Glomerular visceral epithelial cell (primary cell): Measurements from ENCODE around the gene TNIP1.

Experiments used
- DNase-seq: peaks from one replicate; pipeline ENCODE4 v3.0.0-alpha.2; 2016; ENCODE audit errors: extremely low spot score

TNIP1 gene

DNA sequence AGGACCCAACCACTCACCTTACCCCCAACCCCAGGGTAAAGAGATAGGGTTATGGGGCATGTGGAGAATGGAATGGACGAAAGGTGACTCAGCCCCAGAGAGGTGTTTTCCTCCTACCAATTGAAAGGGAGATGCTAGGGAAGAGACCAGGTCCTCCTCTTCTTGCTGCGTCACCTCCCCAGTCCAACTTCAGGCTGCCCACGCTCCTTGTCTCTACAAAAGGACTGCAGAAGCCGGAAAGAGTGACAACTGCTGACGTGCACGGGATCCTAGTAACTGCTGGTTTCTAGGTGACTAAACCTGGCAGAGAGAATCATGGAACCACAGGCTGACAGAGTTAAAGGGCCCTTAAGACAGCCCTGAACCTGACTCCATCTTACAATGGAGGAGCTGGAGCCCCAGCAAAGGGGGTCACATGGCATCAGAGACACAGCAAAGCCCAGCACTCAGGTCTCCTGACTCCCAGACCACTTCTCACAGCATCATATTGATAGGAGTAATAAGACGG lies 58.3 kb downstream of the TNIP1 start:
- DNase-seq, result no peak

DNA sequence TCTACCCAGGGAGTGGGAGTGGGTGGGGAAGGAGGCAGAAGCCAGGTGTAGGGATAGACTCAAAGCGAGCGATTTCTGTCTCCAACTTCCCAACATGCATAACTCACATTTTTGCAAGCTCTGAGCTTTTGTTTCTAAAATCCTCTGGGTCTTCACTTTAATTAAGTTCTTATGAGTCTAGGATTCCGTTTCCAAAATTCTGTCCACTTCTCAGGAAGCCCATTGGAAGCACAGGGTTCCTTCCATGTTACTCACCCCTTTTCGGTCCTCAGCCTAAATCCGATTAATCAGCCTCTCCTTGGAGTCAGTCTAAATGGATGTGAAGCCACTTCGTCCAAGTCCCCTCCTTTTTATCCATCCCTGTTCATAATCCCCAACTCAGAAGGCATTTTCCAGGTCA lies 59.1 kb downstream of the TNIP1 start:
- DNase-seq, result no peak

DNA sequence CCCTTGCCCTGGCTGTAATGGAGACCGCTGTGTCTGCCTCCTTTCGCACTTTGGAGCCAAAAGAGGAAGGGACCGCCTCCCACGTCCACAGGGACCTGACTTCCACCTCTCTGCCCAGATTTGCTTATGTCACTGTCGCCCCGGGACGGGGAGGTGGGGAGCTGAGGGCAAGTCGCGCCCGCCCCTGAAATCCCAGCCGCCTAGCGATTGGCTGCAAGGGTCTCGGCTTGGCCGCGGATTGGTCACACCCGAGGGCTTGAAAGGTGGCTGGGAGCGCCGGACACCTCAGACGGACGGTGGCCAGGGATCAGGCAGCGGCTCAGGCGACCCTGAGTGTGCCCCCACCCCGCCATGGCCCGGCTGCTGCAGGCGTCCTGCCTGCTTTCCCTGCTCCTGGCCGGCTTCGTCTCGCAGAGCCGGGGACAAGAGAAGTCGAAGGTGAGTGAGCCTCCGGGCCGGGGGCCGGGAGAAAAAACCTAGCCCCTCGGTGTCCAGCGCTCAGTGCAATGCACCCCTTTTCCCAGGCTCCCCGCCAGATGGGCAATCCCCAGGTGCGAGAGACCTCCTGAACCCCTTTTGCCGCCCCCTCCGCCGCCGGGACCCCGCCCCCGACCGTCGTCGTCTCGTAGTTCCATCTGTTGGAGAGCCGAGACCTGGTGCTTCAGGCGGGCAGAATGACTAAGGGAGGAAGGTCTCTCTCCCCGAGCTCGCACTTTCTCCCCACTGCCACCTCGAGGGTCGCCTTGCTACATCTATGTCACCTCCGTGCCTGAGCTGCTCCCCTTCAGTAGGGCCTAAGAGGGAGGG lies 60.3 kb downstream of the TNIP1 start, which contains the start of gene GPX3:
Gene GPX3, plus strand, starts transcription at position 288 of the 807 bp plus-strand sequence. Its CDS starts 64 bp downstream, at position 352.
- DNase-seq, result no peak

DNA sequence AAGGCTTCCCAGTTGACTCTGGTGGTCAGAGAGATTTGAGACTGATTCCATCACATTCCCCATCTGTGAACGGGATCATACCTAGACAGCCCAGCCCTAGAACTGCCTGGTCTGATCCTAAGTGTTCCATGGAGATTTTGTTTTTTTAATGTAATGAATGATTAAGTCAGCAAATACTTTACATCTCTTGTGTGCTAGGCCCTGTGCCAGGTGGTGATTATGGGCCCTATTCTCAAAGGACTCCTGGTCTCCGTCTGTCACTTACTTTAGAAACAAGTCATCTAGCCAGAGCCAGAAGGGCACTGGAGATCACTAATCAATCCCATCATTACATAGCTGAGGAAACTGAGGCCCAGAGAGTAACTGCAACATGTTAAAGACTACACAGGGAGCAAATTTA lies 61.5 kb downstream of the TNIP1 start:
- DNase-seq, result no peak

DNA sequence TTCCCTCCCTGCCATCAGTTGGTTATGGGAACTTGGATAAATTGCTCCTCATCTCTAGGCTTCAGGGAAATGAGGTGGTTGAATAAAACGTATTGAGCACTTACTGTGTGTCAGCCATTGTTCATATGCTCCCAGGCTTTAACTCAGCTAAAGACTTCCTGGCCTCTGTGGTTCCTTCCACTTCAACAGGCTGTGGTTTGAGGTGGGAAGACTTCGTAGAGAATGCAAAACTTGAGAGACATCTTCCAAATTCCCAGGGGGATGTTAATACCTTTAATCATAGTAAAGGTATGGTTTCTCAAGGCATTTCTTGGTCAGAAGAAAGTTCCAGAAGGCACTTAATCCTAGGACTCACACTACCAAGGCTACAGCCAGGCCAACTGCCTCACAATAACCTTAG lies 62.0 kb downstream of the TNIP1 start:
- DNase-seq, result peak; percentile 46

DNA sequence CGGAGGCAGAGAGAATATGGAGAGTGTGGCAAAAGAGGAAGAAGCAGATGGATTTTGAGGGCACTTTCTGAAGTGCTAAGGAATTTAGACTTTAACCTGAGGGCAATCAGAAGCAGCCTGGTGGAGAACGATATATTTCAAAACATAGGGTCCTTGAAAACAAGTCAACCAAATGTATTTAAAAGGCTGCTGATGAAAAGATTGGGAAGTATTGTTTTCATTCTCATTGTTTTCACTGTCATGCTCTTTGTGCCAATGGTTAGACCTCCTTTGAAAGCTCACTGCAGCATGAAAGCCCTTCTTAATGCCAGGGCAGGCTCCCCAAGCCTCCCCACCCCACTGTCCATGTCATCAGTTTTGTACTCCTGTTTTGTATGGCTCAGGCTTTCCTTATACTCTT lies 62.9 kb downstream of the TNIP1 start:
- no peak for DNase-seq

DNA sequence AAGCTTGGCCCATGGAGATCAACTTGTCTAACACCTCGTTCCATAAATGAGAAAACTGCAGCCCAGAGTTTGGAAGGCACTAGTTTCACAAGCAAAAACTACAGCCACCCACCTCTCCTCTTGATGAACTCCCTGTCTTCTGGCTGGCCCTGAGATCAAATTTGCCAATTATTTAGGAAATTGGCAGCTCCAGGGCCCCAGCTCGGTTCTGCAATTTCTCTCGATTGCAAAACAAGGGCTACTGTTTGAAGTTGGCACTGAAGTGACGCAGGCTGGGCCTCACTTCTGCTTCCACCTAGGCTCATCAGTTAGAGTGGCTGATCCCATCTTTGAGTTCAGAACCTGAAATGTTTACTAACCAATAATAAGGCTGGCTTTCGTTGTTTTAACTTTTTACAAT lies 64.1 kb downstream of the TNIP1 start:
- no peak for DNase-seq

DNA sequence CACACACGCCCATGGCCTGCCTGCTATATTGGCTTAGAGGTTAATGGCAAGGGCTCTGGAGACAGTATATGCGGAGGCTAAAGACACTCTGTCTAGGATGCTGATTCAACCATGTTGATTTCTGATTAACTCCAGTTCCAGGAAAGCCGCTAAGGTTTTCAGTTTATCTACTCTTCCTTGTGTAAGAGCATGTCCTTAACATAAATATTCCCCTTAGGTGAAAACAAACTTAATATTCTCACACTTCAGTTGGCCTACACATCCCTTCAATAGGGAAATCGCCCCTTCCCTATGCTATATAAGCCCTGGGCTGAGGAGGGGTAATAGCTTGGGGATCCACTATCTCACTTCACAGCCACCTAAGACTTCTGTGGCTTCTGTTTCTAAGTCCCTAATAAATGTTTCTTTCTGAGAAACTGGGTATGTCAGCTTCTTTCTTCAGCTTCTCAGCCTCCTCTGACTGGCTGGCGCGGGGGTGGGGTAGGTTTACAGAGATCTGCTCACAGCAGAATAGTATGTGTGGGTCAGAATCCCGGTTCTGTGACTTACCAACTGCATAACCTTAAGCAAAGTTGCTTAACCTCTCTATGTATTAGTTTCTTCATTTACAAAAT lies 64.8 kb downstream of the TNIP1 start:
- no peak for DNase-seq

DNA sequence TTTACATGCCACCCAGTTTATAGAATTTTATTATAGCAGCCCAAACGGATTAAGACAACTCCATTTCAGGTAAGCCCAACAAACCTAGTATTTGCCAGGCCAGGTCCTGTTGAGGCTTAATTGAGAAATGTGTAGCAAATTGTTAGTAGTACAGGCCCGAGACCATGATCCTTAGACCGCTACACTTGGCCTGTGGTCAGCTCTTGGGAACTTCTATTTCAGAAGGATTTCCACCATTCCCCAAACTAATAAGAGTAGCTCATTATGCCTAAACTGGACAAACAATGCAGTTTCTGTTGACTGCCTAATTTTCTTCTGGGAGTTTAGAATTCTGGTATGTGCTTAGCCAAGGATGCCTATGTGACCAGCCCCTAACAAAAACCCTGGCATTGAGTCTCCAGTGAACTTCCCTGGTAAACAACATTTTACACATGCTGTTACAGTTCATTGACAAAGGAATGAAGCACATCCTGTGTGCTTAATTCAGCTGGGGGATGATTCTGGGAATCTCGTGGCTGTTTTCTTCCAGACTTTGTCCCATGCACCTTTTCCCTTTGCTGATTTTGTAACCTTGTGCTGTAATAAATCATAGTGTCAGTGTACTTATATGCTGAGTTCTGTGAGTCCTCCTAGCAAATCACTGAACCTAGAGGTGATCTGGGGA lies 66.0 kb downstream of the TNIP1 start:
- DNase-seq, result peak; percentile 58

DNA sequence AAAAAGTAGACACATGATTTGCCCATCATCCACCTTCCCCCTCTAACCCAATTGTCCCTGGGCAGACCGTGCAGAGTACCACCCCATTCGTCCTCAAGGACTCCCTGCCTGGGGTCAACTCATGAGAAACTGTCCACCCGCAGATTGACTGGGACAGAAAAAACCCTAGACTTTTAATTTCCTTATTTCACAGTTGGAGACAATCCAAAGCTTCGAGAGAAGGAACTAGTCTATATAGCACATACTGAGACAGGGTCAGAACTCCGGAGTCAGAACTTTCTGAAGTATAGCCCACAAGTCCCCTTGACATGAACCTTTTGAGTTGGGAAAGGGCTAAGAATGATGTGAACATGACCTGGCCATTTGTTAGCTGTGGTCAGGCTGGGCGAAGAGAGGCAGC lies 68.0 kb downstream of the TNIP1 start:
- no peak for DNase-seq

DNA sequence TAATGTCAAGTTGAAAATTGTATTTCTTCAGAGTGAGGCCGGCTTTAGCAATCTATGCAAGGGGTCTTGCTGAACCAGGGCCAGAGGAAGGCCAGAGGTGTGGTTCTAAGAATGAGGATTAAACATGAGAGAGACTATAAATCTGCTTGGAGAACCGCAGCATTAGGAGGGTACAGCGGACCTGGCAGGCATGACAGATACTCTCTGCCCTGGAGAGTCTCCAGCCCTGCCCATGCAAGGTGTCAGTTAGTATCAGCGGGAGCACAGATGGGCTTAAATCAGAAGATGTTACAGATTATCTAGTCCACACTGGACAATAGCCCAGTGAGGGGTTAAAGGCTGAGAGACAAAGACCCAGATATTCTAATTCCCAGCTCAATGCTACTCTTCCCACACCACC lies 71.9 kb downstream of the TNIP1 start:
- DNase-seq, result no peak

DNA sequence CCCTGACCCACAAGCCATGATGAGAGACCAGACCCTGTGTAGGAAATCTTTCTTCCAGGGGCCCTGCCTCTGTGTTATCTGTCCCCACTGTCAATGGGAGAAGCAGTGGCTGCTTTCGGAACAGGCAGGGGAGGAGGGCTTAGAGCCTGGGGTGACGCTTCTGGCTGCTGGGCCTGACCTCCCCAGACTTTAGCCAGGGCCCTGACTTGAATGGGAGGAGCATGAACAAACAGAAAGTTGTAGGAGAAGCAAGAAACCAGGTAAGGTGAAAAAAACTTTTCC lies 72.7 kb downstream of the TNIP1 start:
- DNase-seq, result no peak

DNA sequence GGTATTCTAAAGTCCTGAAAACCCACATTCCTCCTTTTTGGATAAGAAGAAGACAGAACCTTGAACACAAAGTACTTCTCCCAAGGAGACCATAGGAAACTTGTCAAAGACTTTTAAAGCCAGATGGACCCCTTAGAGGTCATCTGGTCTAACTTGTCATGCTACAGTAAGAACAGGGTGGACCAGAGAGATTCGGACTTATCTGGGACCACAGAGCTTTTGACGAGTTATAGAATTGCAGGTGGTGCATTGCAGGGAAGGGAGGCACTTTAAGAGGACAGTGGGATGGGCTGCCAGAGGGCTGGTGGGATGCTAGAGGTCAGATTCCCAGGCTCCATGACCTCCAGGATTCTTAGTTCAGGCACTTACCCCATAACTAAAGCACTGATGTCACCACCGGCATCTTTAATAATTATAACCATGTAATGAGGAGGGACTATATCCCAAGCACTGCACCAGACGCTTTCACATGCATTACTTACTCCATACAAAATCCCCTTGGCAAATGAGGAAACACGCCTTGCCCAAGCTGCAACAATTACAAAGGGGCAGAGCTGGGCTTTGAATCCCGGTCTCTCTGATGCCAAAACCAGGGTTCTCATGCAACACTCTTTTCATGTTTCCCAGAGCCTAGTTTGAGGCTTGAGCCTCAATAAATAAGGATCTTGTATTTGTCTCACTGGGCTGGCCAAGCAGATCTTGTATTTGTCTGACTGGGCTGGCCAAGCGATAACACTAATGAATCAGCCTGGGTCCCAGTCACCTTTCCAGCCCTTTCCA lies 73.2 kb downstream of the TNIP1 start:
- DNase-seq, result no peak

DNA sequence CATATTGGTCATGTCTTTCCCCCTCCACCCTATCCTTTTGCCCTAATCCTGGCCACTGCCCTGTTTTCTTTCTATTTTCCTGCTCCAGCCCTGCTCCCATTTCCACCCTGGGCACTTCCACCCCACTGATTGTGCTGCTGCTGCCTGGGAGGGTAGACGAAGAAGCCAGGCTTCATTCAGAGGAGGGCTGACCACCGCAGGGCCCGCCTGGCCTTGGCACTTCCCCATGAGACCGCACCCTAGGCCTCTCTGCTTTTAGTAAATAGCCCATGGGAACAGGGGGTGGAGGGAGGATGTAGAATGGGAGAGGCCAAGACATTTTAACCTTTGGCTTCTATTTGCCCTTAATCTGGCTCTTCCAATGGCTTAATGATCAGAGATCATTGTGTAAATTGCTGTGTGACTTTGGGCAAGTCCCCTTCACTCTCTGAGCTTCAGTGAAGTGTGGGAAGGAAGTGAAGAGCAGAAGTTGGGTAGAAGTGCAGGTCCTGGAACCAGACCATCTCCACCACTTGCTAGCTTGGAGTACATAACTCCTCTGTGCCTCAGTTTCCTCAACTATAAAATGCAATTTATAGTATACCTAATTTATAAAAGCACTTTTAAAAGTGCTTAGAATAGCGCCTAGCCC lies 74.0 kb downstream of the TNIP1 start:
- no peak for DNase-seq

DNA sequence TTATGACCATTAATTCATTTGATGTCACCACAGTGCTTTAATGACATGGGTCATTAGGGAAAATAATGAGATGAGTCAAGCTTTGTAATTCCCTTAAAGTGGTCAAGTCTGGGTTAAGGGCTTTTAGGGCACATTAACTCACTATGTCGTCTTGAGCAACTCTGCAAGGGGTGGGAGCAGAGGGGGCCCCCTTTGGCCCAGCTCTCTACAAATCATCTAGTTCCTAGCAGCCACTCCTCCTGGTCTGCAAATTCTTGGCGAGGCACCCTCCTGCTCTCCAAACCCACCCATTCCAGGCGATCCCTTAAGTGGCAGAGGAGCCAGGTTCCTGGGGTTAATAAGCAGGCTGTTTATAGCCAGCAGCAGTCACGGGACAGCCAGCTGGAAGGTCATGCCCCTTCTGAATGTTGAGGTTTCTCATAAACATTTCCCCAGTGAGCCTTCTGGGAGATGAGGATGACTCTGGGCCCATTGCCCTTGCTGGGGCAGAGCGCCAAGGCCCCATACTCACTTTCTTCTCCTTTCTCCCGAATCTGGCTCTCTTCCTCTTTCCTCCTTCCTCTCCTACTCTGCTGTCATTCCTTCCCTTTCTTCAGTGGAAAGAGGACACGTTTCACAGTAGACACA lies 74.8 kb downstream of the TNIP1 start:
- DNase-seq, result no peak

DNA sequence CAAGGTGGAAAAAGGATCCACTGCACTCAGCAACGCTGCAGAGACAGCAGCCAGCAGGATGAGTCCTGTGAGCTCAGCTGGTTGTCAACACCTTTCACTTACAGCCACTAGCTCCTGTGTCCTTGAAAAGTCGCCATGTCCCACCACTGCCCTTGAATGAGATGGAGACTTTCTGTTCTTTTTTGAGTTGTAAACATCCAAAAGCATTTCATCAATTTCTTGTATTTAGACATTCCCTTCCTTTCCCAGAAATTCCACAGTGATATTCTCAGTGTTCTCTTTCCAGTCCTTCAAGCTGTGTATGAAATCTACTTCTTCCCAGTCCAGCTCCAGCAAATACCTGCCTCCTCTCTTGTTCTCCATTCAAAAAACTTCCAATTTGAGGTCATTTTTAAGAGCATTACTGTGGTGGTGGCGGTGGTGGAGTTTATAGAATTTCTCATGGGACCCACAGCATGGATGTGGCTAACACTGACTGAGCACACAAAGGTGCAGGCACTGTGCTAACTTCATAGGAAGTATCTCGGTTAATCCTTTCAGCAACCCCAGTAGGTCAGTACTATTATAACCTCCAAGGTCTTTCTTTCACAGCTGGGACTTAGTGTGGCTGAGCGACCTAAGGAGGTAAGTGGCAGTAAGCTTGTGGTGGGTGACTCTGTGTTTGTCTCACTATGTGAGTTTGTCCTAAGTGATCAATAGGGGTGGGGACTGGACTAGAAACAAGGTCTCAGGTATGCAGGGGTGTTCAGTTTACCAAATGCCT lies 75.5 kb downstream of the TNIP1 start:
- no peak for DNase-seq

DNA sequence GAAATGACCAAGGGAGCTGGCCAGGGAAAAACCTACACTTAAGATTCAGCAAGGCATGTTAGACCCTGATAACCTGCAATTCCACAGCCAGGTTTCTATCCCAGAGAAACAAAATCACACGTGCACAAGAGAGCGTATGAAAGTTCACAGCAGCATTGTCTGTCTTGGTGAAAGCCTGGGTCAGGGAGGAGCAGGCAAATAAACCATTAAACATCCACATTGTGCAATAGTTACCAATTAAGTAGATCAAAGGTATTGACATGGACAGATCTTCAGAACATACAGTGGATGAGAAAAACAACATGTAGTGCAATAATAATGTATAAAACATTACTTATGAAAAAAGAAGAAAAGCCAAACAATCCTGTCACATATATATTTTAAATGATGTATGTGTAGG lies 76.3 kb downstream of the TNIP1 start:
- DNase-seq, result no peak

DNA sequence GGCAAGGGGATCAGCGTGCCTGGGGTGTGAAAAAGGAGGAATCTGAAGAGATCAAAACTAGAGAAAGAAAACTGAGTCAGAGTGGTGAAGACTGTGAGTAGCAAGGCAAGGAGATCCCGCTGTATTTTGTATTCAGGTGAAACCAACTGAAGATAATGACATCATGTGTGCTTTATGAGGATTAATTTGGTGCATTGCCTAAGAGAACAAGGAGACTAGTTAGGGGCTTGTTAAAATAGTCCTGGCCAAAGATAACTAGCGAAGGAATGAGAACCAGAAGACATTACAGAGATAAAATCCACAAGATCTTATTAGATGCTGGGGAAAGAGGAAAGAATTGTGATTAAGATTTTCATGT lies 77.4 kb downstream of the TNIP1 start:
- DNase-seq, result no peak

DNA sequence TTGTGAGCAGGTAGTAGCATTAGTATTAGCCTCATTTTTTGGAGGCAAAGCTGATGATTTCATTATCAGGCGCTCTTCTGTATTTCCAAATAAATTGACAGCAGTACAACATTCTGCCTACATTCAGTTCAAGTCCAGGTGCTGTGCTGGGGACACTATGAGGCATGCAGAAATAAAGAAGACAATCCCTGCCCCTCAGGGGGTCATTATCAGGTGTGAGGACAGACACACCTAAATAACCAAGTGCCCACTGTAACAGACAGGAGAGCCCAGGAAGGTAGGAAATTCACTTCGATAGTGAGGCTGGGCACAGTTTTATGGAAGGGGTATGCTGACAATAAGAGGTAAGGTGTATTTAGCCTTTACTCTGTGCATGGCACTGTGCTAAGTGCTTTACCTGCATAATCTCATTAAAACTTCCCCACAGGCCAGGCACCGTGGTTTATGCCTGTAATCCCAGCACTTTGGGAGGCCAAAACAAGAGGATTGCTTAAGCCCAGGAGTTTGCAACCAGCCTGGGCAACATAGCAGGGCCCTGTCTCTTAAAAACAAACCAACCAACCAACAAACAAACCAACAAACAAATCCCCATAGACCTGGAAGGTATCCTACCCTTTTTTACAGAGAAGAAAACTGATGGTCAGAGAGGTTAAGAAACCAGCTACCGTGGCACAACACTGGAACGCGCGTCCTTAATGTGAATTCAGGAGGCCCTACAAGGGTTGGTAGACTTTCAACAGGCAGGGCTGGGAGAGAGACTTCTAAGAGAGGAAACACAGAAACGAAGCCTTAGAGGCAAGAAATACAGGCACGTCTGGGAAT lies 77.9 kb downstream of the TNIP1 start:
- no peak for DNase-seq

DNA sequence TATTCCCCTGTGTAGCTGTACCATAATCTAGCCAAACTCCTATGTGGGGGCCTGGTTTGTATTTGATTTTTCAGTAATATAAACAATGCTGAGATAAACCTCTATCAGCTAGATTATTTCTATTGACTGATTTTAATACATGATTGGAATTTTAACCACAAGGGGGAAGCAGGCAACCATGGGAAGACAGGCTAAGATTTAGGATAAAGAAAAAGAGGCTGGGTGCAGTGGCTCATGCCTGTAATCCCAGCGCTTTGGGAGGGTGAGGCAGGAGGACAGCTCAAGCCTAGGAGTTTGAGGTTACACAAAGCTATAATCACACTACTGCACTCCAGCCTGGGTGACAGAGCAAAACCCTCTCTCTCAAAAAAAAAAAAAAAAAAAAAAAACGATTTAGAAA lies 78.6 kb downstream of the TNIP1 start:
- DNase-seq, result peak; percentile 51
